OCI-LY1 (cell line): ENCODE results near the gene SIVA1.

Experiments used
- H2AFZ ChIP-seq: fragments of 200-600 bp; sonication (generic), shearing (Covaris generic); 2 replicates; pipeline ENCODE4 v1.6.0; 2014; ENCODE audit warnings: antibody characterized with exemption, mild to moderate bottlenecking, low read length
- H3F3A ChIP-seq: fragments of 200-600 bp; sonication (generic), shearing (Covaris generic); 2 replicates; pipeline ENCODE4 v1.6.0; 2014; ENCODE audit warnings: mild to moderate bottlenecking, antibody characterized with exemption, low read length, moderate library complexity; ENCODE audit not compliant: insufficient read depth
- H3K27ac ChIP-seq: fragments of 200-600 bp; sonication (generic); 2 replicates; pipeline ENCODE4 v1.5.1; 2014; ENCODE audit warnings: low read length, mixed run types, mild to moderate bottlenecking, low read depth; ENCODE audit not compliant: poor library complexity, severe bottlenecking
- H3K27me3 ChIP-seq: fragments of 200-600 bp; sonication (generic); 2 replicates; pipeline ENCODE4 v1.6.0; 2014; ENCODE audit warnings: antibody characterized with exemption, mild to moderate bottlenecking, low read length, moderate library complexity; ENCODE audit not compliant: insufficient read depth
- H3K36me3 ChIP-seq: fragments of 200-600 bp; sonication (generic); 2 replicates; pipeline ENCODE4 v1.6.1; 2014; ENCODE audit warnings: mild to moderate bottlenecking, antibody characterized with exemption, low read length, moderate library complexity, mixed read lengths; ENCODE audit not compliant: insufficient read depth
- H3K4me1 ChIP-seq: fragments of 200-600 bp; sonication (generic); 2 replicates; pipeline ENCODE4 v1.5.1; 2014; ENCODE audit warnings: mild to moderate bottlenecking, low read length, moderate library complexity; ENCODE audit not compliant: insufficient read depth, severe bottlenecking
- H3K4me2 ChIP-seq: fragments of 200-600 bp; sonication (generic), shearing (Covaris generic); 2 replicates; pipeline ENCODE4 v1.6.1; 2014; ENCODE audit warnings: low read length
- H3K4me3 ChIP-seq: fragments of 200-600 bp; sonication (generic); 2 replicates; pipeline ENCODE4 v1.5.1; 2014; ENCODE audit warnings: low read length, low read depth, mild to moderate bottlenecking, mixed read lengths; ENCODE audit not compliant: poor library complexity, severe bottlenecking
- H3K79me2 ChIP-seq: fragments of 200-600 bp; shearing (Covaris generic); 2 replicates; pipeline ENCODE4 v1.6.1; 2016; ENCODE audit warnings: mixed run types, low read length, mixed read lengths; ENCODE audit not compliant: insufficient read depth
- H3K9ac ChIP-seq: fragments of 200-600 bp; sonication (generic), shearing (Covaris generic); 2 replicates; pipeline ENCODE4 v1.6.1; 2014; ENCODE audit warnings: mild to moderate bottlenecking, low read length, mixed read lengths
- H3K9me2 ChIP-seq: fragments of 200-600 bp; sonication (generic), shearing (Covaris generic); 2 replicates; pipeline ENCODE4 v1.6.1; 2014; ENCODE audit warnings: low read depth, mild to moderate bottlenecking, low read length, mixed read lengths
- H3K9me3 ChIP-seq: fragments of 200-600 bp; shearing (Covaris generic); 2 replicates; pipeline ENCODE4 v1.6.1; 2014; ENCODE audit warnings: low read length, mixed read lengths
- H4K20me1 ChIP-seq: fragments of 200-600 bp; sonication (generic), shearing (Covaris generic); 2 replicates; pipeline ENCODE4 v1.6.0; 2016; ENCODE audit warnings: mild to moderate bottlenecking, low read length; ENCODE audit not compliant: insufficient read depth
- EZH2 ChIP-seq: fragments of 200-600 bp; sonication (generic), shearing (Covaris generic); IDR thresholded peaks from 2 replicates; pipeline ENCODE4 v1.8.0; 2017; ENCODE audit warnings: borderline replicate concordance, mixed run types, mild to moderate bottlenecking, antibody characterized with exemption, low read length, moderate library complexity, mixed read lengths
- TF ChIP-seq, protein P1 (sequence below): fragments of 200-600 bp; sonication (generic), shearing (Covaris generic); IDR thresholded peaks from 2 replicates; pipeline ENCODE4 v1.5.1; 2017; ENCODE audit warnings: mild to moderate bottlenecking, antibody characterized with exemption, low read length, moderate library complexity, mixed read lengths

Gene SIVA1

DNA sequence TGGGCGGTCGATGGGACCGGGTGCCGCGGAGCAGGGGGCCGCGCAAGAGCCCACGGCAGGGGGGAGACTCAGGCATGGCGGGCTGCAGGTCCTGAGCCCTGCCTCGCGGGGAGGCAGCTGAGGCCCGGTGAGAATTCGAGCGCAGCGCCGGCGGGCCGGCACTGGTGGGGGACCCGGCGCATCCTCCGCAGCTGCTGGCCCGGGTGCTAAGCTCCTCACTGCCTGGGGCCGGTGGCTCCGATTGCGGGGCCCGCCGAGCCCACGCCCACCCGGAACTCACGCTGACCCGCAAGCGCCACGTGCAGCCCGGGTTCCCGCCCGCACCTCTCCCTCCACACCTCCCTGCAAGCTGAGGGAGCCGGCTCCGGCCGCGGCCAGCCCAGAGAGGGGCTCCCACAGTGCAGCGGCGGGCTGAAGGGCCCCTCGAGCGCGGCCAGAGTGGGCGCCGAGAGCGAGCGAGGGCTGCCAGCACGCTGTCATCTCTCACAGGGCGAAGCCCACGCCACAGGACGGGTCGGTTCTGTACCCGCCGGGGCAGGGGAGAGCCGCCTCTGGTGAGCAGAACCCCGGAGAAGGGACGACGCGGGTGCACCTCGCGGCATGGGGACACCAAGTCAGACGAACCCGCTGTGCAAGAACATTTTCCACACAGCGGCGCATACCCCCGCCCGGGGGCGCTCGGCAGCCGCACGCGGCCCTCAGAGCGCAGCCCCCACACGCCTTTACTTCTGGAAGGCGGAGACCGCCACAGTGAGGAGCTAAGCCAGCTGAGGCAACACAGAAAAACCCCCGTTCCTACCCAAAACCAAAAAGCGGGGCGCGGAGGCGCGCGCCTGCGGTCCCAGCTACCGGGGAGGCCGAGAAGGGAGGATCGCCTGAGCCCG lies 1.2 kb upstream of the SIVA1 start:
- peaks cover 21% of the 10 kb centered on the region for H3K79me2 ChIP-seq
- H3K9me2 ChIP-seq: no peaks in the 10 kb centered on the region
- no peaks in the 10 kb centered on the region for H4K20me1 ChIP-seq
- TF ChIP-seq, protein P1, sequence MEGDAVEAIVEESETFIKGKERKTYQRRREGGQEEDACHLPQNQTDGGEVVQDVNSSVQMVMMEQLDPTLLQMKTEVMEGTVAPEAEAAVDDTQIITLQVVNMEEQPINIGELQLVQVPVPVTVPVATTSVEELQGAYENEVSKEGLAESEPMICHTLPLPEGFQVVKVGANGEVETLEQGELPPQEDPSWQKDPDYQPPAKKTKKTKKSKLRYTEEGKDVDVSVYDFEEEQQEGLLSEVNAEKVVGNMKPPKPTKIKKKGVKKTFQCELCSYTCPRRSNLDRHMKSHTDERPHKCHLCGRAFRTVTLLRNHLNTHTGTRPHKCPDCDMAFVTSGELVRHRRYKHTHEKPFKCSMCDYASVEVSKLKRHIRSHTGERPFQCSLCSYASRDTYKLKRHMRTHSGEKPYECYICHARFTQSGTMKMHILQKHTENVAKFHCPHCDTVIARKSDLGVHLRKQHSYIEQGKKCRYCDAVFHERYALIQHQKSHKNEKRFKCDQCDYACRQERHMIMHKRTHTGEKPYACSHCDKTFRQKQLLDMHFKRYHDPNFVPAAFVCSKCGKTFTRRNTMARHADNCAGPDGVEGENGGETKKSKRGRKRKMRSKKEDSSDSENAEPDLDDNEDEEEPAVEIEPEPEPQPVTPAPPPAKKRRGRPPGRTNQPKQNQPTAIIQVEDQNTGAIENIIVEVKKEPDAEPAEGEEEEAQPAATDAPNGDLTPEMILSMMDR: no peak
- TF ChIP-seq EZH2: no peak
- peaks cover 38% of the 10 kb centered on the region for H3K4me1 ChIP-seq
- H3K9ac ChIP-seq: peak overlapping the region; percentile 72
- peak overlapping the region; percentile 83 for H3K27ac ChIP-seq
- H3K27me3 ChIP-seq: peaks cover 6% of the 10 kb centered on the region; the same call in 1 of the 2 replicates
- peak overlapping the region; percentile 60; the same call in 1 of the 2 replicates for H2AFZ ChIP-seq
- peaks cover 23% of the 10 kb centered on the region for H3K36me3 ChIP-seq
- H3K4me2 ChIP-seq: peak overlapping the region; percentile 81
- no peaks in the 10 kb centered on the region for H3F3A ChIP-seq
- peaks cover 7% of the 10 kb centered on the region; the same call in 1 of the 2 replicates for H3K9me3 ChIP-seq
- H3K4me3 ChIP-seq: peak overlapping the region; percentile 87

DNA sequence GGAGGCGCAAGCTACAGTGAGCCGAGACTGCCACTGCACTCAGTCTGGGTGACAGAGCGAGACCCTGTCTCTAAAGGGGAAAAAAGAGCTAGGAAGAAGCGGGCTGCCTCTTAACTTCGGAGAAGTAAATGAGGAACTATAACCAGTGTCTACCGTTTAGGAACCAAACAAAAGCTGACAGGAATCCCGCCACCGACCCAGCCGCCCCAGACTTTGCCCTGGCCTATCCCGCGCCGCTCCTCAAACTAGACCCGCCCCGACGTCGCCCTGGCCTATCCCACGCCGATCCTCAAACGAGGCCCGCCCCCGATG lies 568 bp upstream of the SIVA1 start:
- Histone ChIP-seq H3K36me3 (peaks cover 24% of the 10 kb centered on the region), H3K4me2 (peak overlapping the region; percentile 81), H3F3A (no peaks in the 10 kb centered on the region), H2AFZ (peak overlapping the region; percentile 60; the same call in 1 of the 2 replicates), H3K9me3 (peaks cover 7% of the 10 kb centered on the region; the same call in 1 of the 2 replicates), H3K9me2 (no peaks in the 10 kb centered on the region), H3K79me2 (peaks cover 21% of the 10 kb centered on the region), H3K4me1 (peaks cover 44% of the 10 kb centered on the region), H4K20me1 (no peaks in the 10 kb centered on the region), H3K9ac (peak overlapping the region; percentile 72), H3K4me3 (peak overlapping the region; percentile 87), H3K27me3 (peaks cover 6% of the 10 kb centered on the region; the same call in 1 of the 2 replicates), H3K27ac (peak overlapping the region; percentile 83)
- TF ChIP-seq, protein P1: no peak
- no peak for TF ChIP-seq EZH2

DNA sequence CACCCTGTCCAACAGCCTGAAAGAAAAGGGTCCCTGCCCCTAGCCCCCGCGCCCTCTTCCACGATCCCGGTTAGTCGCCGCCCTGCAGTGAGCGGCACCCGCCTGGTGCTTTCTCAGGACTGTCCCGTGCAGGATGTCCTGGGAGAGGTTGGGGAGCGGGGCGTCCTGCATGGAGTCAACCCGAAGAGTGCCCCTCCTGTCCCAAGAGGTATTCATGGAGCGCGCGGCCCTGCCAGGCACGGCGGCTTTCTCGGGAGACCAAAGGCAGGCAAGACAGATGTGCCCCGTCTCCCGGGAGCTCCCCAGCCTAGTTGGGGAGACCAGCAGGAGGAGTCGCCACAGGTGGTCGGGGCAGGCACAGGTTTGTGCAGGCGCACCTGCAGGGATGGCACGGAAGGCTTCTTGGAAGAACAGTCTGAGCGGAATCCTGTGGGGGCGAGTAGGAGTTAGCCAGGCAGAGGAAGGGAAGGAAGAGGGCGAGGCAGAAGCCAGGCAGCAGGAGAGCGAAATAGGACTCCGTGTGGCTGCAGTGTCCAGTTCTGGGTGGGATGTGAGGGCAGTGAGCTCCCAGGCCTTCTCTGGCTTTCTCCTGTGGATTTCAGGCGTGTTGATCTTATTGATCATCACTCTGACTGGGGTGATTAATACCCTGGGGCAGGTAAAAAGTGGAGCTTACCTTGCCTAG lies 723 bp downstream of the SIVA1 start:
- Histone ChIP-seq H3K36me3 (peaks cover 36% of the 10 kb centered on the region), H3K4me1 (peaks cover 46% of the 10 kb centered on the region), H3K27me3 (peaks cover 6% of the 10 kb centered on the region; the same call in 1 of the 2 replicates), H3F3A (no peaks in the 10 kb centered on the region), H3K9me2 (no peaks in the 10 kb centered on the region), H3K9me3 (peaks cover 7% of the 10 kb centered on the region; the same call in 1 of the 2 replicates), H2AFZ (no peak overlapping the region), H3K4me3 (peak overlapping the region; percentile 87), H4K20me1 (no peaks in the 10 kb centered on the region), H3K4me2 (peak overlapping the region; percentile 76), H3K9ac (peak overlapping the region; percentile 96), H3K79me2 (peaks cover 21% of the 10 kb centered on the region), H3K27ac (peak overlapping the region; percentile 19)
- TF ChIP-seq, protein P1: no peak
- TF ChIP-seq EZH2: no peak
